GM12878 (cell line): ENCODE measurements around the gene UBALD2. TPM values are rescaled to one million over a fixed set of nuclear protein-coding genes. Genes with fewer than 3 reads are reported as not detected.

Experiments used
- ATAC-seq: fragments of 200-7000 bp; cut with Tn5 transposase; 3 replicates; pipeline ENCODE4 v1.9.1; 2020; ENCODE audit warnings: mild to moderate bottlenecking, moderate library complexity
- BruUV-seq: library from RNA; stranded (reverse); fragments of 400-500 nt; replicated peaks from 2 replicates; lab custom pipeline; 2021; lab: Mats Ljungman, UMichigan
- CTCF ChIA-PET: fragments of 300-600 bp; sonication (Branson Sonifier 250); formaldehyde crosslinking; extraction: SDS; loops from one replicate; lab custom pipeline; 2021; ENCODE audit warnings: inconsistent platforms; lab: Yijun Ruan, JAX
- POLR2A ChIA-PET: fragments of 350-600 bp; formaldehyde crosslinking; extraction: SDS; loops from one replicate; lab custom pipeline; 2021; ENCODE audit warnings: inconsistent platforms; lab: Charles Lee
- RAD21 ChIA-PET: fragments of 300-600 bp; sonication (Branson Sonifier 250); formaldehyde crosslinking; loops from one replicate; lab custom pipeline; 2023; ENCODE audit warnings: antibody characterized with exemption; ENCODE audit not compliant: unreplicated experiment; lab: Charles Lee
- SMC1A ChIA-PET: fragments of 300-600 bp; sonication (Branson Sonifier 250); formaldehyde crosslinking; loops from one replicate; lab custom pipeline; 2023; ENCODE audit not compliant: unreplicated experiment, uncharacterized antibody; lab: Charles Lee
- DNase-seq: peaks from one replicate; pipeline ENCODE4 v3.0.0-alpha.2; 2011; ENCODE audit warnings: low read depth, low spot score
- FAIRE-seq: peaks from 3 replicates; lab custom pipeline; 2011; peaks lifted over from hg19 to GRCh38; lab: Jason Lieb, UNC
- H2AFZ ChIP-seq: 2 replicates; pipeline ENCODE4 v1.6.0; 2011; ENCODE audit warnings: low read depth, low read length, control low read depth; ENCODE audit not compliant: control insufficient read depth
- H3K27ac ChIP-seq: 2 replicates; pipeline ENCODE4 v1.5.1; 2011; ENCODE audit warnings: control low read depth; ENCODE audit not compliant: control insufficient read depth, insufficient read depth
- H3K27me3 ChIP-seq, 2 experiments: replicated peaks in 1 of 2; 2 replicates each; pipeline versions ENCODE4 v1.6.0 to v1.6.1; 2011; ENCODE audit warnings: low read length in 1 of 2; ENCODE audit not compliant: control insufficient read depth in 2 of 2, insufficient read depth in 2 of 2
- H3K36me3 ChIP-seq, 2 experiments: 2 replicates each; pipeline ENCODE4 v1.5.1; 2011; ENCODE audit warnings: low read length in 1 of 2; ENCODE audit not compliant: control insufficient read depth in 2 of 2, insufficient read depth in 2 of 2
- H3K4me1 ChIP-seq: 2 replicates; pipeline ENCODE4 v1.6.1; 2011; ENCODE audit warnings: mild to moderate bottlenecking, low read length, moderate library complexity, mixed read lengths; ENCODE audit not compliant: control insufficient read depth, insufficient read depth
- H3K4me2 ChIP-seq: 2 replicates; pipeline ENCODE4 v1.6.0; 2011; ENCODE audit warnings: control low read depth; ENCODE audit not compliant: control insufficient read depth, insufficient read depth
- H3K4me3 ChIP-seq: fragments of 200-600 bp; sonication (generic); 2 replicates; pipeline ENCODE4 v1.5.1; 2016
- H3K79me2 ChIP-seq: 2 replicates; pipeline ENCODE4 v1.6.0; 2011; ENCODE audit warnings: low read length; ENCODE audit not compliant: control insufficient read depth, insufficient read depth
- H3K9ac ChIP-seq: 2 replicates; pipeline ENCODE4 v1.8.0; 2011; ENCODE audit warnings: low read length, control low read depth, mixed read lengths; ENCODE audit not compliant: control insufficient read depth, insufficient read depth
- H3K9me3 ChIP-seq: replicated peaks from 3 replicates; pipeline ENCODE4 v1.5.1; 2011; ENCODE audit warnings: mild to moderate bottlenecking, low read length; ENCODE audit not compliant: control insufficient read depth, insufficient read depth
- H4K20me1 ChIP-seq: 2 replicates; pipeline ENCODE4 v1.6.0; 2011; ENCODE audit not compliant: control insufficient read depth, insufficient read depth
- BHLHE40 ChIP-seq, 2 experiments: fragments of 450-650 bp in 1 of 2; IDR thresholded peaks; 2 replicates each; pipeline ENCODE4 v1.6.1; 2011 to 2017; ENCODE audit warnings: low read depth in 2 of 2, borderline replicate concordance in 1 of 2, improper control_type of control experiment in 1 of 2, low read length in 1 of 2, mild to moderate bottlenecking in 1 of 2
- NFIC ChIP-seq: IDR thresholded peaks from 2 replicates; pipeline ENCODE4 v1.6.1; 2012; ENCODE audit warnings: low read depth, mild to moderate bottlenecking, inconsistent platforms, low read length, moderate library complexity
- NR2C2 ChIP-seq: IDR thresholded peaks from 2 replicates; pipeline ENCODE4 v1.6.1; 2011; ENCODE audit warnings: borderline replicate concordance, low read depth; ENCODE audit not compliant: control insufficient read depth, insufficient read length
- POLR2A ChIP-seq: IDR thresholded peaks from 2 replicates; pipeline ENCODE4 v1.6.1; 2011; ENCODE audit warnings: low read depth, mild to moderate bottlenecking, low read length
- POLR2AphosphoS2 ChIP-seq: IDR thresholded peaks from 2 replicates; pipeline ENCODE4 v1.6.1; 2011; ENCODE audit warnings: low read depth, mild to moderate bottlenecking, low read length, improper control_type of control experiment, moderate library complexity
- POLR2AphosphoS5 ChIP-seq: IDR thresholded peaks from 2 replicates; pipeline ENCODE4 v1.6.1; 2011; ENCODE audit warnings: mild to moderate bottlenecking, low read length, inconsistent platforms
- RAD21 ChIP-seq: IDR thresholded peaks from 2 replicates; pipeline ENCODE4 v1.6.1; 2011; ENCODE audit warnings: mild to moderate bottlenecking, low read depth, low read length, moderate library complexity; ENCODE audit not compliant: insufficient read depth
- REST ChIP-seq: IDR thresholded peaks from 2 replicates; pipeline ENCODE4 v1.6.1; 2012; ENCODE audit warnings: mild to moderate bottlenecking, low read depth, low read length
- SMARCA5 ChIP-seq: fragments of 450-650 bp; IDR thresholded peaks from 2 replicates; pipeline ENCODE4 v1.6.1; 2017; ENCODE audit warnings: mild to moderate bottlenecking
- SPI1 ChIP-seq: IDR thresholded peaks from 2 replicates; pipeline ENCODE4 v1.6.1; 2011; ENCODE audit warnings: low read depth, mild to moderate bottlenecking, low read length, moderate library complexity, borderline replicate concordance; ENCODE audit not compliant: insufficient read depth
- TBL1XR1 ChIP-seq: IDR thresholded peaks from 2 replicates; pipeline ENCODE4 v1.6.1; 2012; ENCODE audit warnings: low read depth, low read length, improper control_type of control experiment
- WGBS: methylation state at CpG from one replicate; pipeline ENCODE4 v1.1.6; 2016; ENCODE audit warnings: low lambda C conversion rate; ENCODE audit not compliant: insufficient replicate concordance, insufficient coverage; ENCODE audit errors: missing lambda C conversion rate; 5-methylcytosine and 5-hydroxymethylcytosine counted together
- in situ Hi-C: fragments of 300-500 bp; cut with MboI; formaldehyde crosslinking; loops from 9 replicates; pipeline ENCODE4 v1.14.3; 2018; ENCODE audit warnings: mixed read lengths
- intact Hi-C: fragments of 100-400 bp; cut with micrococcal nuclease; formaldehyde crosslinking; loops from one replicate; pipeline ENCODE4 v1.14.2; 2022; ENCODE audit not compliant: unreplicated experiment
- polyA plus RNA-seq, 11 experiments: library from polyadenylated mRNA; depleted of rRNA in 4 of 11; unstranded in 6 of 11; stranded (reverse) in 5 of 11; fragments of >200 nt; fragmentation: Nextera tagmentation in 4 of 11; fragmentation: Illumina TruSeq in 1 of 11; extraction: Ambion mirVana in 4 of 11; extraction: Trizol in 1 of 11; gene quantifications; 1 replicate in 1 of 11; 2 replicates in 10 of 11; pipeline versions ENCODE4 v1.2.1 to v1.2.3, GENCODE V29; 2011 to 2016; ENCODE audit warnings: inconsistent platforms in 2 of 11, missing spikeins in 2 of 11, low read depth in 1 of 11
- total RNA-seq, 4 experiments: library from RNA; depleted of rRNA in 3 of 4; stranded (reverse); fragments of >200 nt in 3 of 4; fragmentation: Illumina TruSeq in 1 of 4; extraction: Trizol in 1 of 4; gene quantifications; 2 replicates each; pipeline versions ENCODE4 v1.2.1 to v1.2.3, GENCODE V29; 2013 to 2021

The UBALD2 gene
- total and polyA plus RNA-seq, 10 of the 15 experiments (the other 5 are each of a cell fraction or from before 2014, with no cell fraction given): 2.8 to 165 (median 20.6) TPM

DNA sequence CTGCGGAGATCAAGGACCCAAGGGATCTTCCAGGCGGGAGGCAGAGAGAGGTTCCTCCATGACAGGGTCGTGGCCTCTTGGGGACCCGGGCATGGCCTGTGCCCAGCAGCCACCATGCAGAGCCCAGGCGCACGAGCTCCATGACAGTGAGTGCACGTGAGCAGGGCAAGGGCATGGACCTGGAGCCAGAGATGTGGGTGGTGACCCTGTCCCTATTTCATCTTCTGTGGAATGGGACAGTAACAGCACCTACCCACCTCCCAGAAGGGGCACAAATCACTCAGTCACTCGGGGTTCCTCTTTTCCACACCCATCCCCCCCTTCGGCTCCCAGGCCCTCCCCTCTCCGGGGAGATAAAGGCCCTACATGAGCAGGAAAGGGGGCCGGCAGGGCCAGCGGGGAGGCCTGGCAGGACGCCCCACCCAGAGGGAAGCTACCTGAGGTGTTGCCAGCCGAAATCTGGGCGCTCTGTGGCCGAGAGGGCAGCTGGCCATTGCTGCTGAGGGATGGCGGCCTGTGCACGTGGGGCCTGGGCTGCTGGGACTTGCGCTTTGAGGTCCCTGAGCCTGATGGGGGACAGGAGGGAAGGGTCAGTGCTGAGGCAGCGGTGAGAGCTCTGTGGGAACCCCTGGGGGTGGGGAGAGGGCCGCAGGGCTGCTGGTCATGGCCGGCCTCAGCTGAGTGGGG is 10.4 kb downstream of the UBALD2 start:
- H3K27ac ChIP-seq: no peak overlapping the region
- in situ Hi-C loops: no loop called here
- TF ChIP-seq POLR2AphosphoS5: no peak
- 0 out of 2 replicates have a peak, but pooled peaks have one; percentile 30 for TF ChIP-seq SPI1
- TF ChIP-seq POLR2A: peak; percentile 11; the same call in 1 of the 2 replicates
- intact Hi-C loops: no loop called here
- H3K4me1 ChIP-seq: peaks cover 31% of the 10 kb centered on the region
- no peak overlapping the region for H3K4me2 ChIP-seq
- peaks cover 19% of the 10 kb centered on the region for H3K79me2 ChIP-seq
- H3K9ac ChIP-seq: no peak overlapping the region
- H3K27me3 ChIP-seq: no peaks in the 10 kb centered on the region
- no peaks in the 10 kb centered on the region; a peak in 1 of 4 replicates for H3K36me3 ChIP-seq
- H3K4me3 ChIP-seq: no peak overlapping the region
- POLR2A ChIA-PET: interaction anchor here (0.6 to 17.9 kb wide), 4 partner anchors 13 to 272 kb away, joined by 3 to 427 read pairs (median 43); partner anchors contain the start of gene UBALD2
- SMC1A ChIA-PET: interaction anchor here (0.9 to 10.2 kb wide), 7 partner anchors 14 to 256 kb away, joined by 3 to 152 read pairs (median 12); partner anchors contain the start of gene UBALD2
- WGBS: 60% methylated on average over 22 of the region's 22 CpGs
- RAD21 ChIA-PET: interaction anchor here (0.6 to 18.5 kb wide), 5 partner anchors 9 to 152 kb away, joined by 3 to 419 read pairs (median 46); partner anchors contain the start of gene UBALD2
- H2AFZ ChIP-seq: no peak overlapping the region
- CTCF ChIA-PET: interaction anchor here (0.6 to 10.6 kb wide), 7 partner anchors 24 to 337 kb away, joined by 3 to 160 read pairs (median 4); no protein-coding TSS in a partner anchor
- no peak for DNase-seq
- no peaks in the 10 kb centered on the region for H3K9me3 ChIP-seq
- no peaks in the 10 kb centered on the region for H4K20me1 ChIP-seq
- ATAC-seq: no peak
- FAIRE-seq: no peak
- no TSS peak for BruUV-seq

DNA sequence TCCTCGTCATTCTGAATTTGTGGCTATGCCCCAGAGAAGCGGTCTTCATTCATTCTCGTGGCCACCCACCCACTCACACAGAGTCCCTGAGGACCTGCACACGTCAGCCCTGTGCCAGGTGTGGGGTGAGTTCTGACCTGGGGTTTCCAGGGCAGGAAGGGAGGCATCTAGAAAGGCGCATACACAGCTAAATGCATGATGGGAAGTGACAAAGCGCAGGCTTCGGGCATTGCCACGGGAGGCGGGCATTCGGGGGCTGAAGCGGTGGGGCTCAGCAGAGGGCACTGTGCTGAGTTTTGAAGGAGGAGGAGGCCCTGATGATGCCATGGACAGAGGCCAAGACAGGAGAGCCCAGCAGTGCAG is 10.9 kb downstream of the UBALD2 start:
- DNase-seq (no peak), FAIRE-seq (no peak), ATAC-seq (no peak)
- ChIA-PET RAD21 (interaction anchor here (1.1 to 18.5 kb wide), 4 partner anchors 10 to 153 kb away, joined by 3 to 419 read pairs (median 60); partner anchors contain the start of gene UBALD2), SMC1A (interaction anchor here (9.4 to 10.2 kb wide), 2 partner anchors 90 to 151 kb away, joined by 63 to 152 read pairs; no protein-coding TSS in a partner anchor), POLR2A (interaction anchor here (8.4 to 17.9 kb wide), 2 partner anchors 14 to 90 kb away, joined by 82 to 427 read pairs; partner anchors contain the start of gene UBALD2), CTCF (interaction anchor here (1.1 to 10.6 kb wide), 3 partner anchors 92 to 153 kb away, joined by 4 to 160 read pairs (median 12); no protein-coding TSS in a partner anchor)
- in situ Hi-C loops (no loop called here), intact Hi-C loops (no loop called here)
- H3K9ac ChIP-seq: no peak overlapping the region
- H2AFZ ChIP-seq: no peak overlapping the region
- no TSS peak for BruUV-seq
- H3K27ac ChIP-seq: no peak overlapping the region
- no peaks in the 10 kb centered on the region for H3K9me3 ChIP-seq
- H3K27me3 ChIP-seq: no peaks in the 10 kb centered on the region
- no peak overlapping the region for H3K4me3 ChIP-seq
- no peaks in the 10 kb centered on the region; a peak in 1 of 4 replicates for H3K36me3 ChIP-seq
- H3K79me2 ChIP-seq: peaks cover 13% of the 10 kb centered on the region
- peaks cover 26% of the 10 kb centered on the region for H3K4me1 ChIP-seq
- 49% methylated on average over 11 of the region's 11 CpGs for WGBS
- H3K4me2 ChIP-seq: no peak overlapping the region
- no peaks in the 10 kb centered on the region for H4K20me1 ChIP-seq
- TF ChIP-seq REST (no peak), POLR2AphosphoS2 (no peak), RAD21 (no peak), NR2C2 (no peak), POLR2A (0 out of 2 replicates have a peak, but pooled peaks have one; percentile 5), BHLHE40 (IDR thresholded peaks at IDR 0.05; ENCODE audit: borderline replicate concordance in 1 of 2, low read depth in 2 of 2, low read length in 1 of 2) (no peak), NFIC (no peak), SMARCA5 (no peak), TBL1XR1 (no peak)
